IMR-90 (cell line): ENCODE measurements around the gene LYPD8. TPM values are rescaled to one million over a fixed set of nuclear protein-coding genes. Genes with fewer than 3 reads are reported as not detected.

ENCODE experiments used
- ATAC-seq: fragments of 200-7000 bp; cut with Tn5 transposase; 2 replicates; pipeline ENCODE4 v1.9.1; 2020; ENCODE audit warnings: low read depth, mild to moderate bottlenecking, moderate library complexity
- BruUV-seq: library from RNA; stranded (reverse); fragments of 400-500 nt; replicated peaks from 2 replicates; lab custom pipeline; 2021; lab: Mats Ljungman, UMichigan
- CTCF ChIA-PET: fragments of 300-600 bp; formaldehyde crosslinking; extraction: SDS; loops from one replicate; lab custom pipeline; 2021; ENCODE audit warnings: antibody characterized with exemption; lab: Yijun Ruan, JAX
- POLR2A ChIA-PET: fragments of 300-600 bp; sonication (Branson Sonifier 250); formaldehyde crosslinking; loops from one replicate; lab custom pipeline; 2022; ENCODE audit warnings: antibody characterized with exemption; ENCODE audit not compliant: unreplicated experiment; lab: Charles Lee
- DNase-seq: peaks from one replicate; pipeline ENCODE4 v3.0.0; 2013
- H2AFZ ChIP-seq: replicated peaks from 2 replicates; pipeline ENCODE3; 2013; ENCODE audit warnings: low read length, mild to moderate bottlenecking; ENCODE audit not compliant: poor library complexity
- H2AK5ac ChIP-seq: 2 replicates; pipeline ENCODE4 v1.6.1; 2013; ENCODE audit warnings: low read depth, low read length, inconsistent platforms
- H2AK9ac ChIP-seq: replicated peaks from 2 replicates; pipeline ENCODE3; 2013; ENCODE audit warnings: mild to moderate bottlenecking, low read depth, low read length, moderate library complexity; ENCODE audit not compliant: poor library complexity
- H2BK120ac ChIP-seq: 2 replicates; pipeline ENCODE4 v1.6.1; 2013; ENCODE audit warnings: low read depth, low read length, inconsistent platforms
- H2BK15ac ChIP-seq: 3 replicates; pipeline ENCODE4 v1.6.1; 2013; ENCODE audit warnings: low read depth, low read length, inconsistent platforms
- H2BK20ac ChIP-seq: 2 replicates; pipeline ENCODE4 v1.6.1; 2013; ENCODE audit warnings: low read depth, mild to moderate bottlenecking, inconsistent platforms, low read length, moderate library complexity
- H2BK5ac ChIP-seq: 2 replicates; pipeline ENCODE4 v1.6.1; 2013; ENCODE audit warnings: mild to moderate bottlenecking, low read depth, low read length, inconsistent platforms; ENCODE audit not compliant: poor library complexity, severe bottlenecking
- H3K14ac ChIP-seq: replicated peaks from 2 replicates; pipeline ENCODE4 v1.6.1; 2013; ENCODE audit warnings: low read depth, low read length, inconsistent platforms
- H3K18ac ChIP-seq: 2 replicates; pipeline ENCODE4 v1.6.1; 2013; ENCODE audit warnings: low read depth, low read length, control low read depth
- H3K23ac ChIP-seq: 2 replicates; pipeline ENCODE4 v1.6.1; 2013; ENCODE audit warnings: low read depth, low read length, inconsistent platforms
- H3K27ac ChIP-seq: 2 replicates; pipeline ENCODE4 v1.5.1; 2013; ENCODE audit warnings: mild to moderate bottlenecking, control low read depth, low read length; ENCODE audit not compliant: insufficient read depth
- H3K27me3 ChIP-seq: 2 replicates; pipeline ENCODE4 v1.6.1; 2013; ENCODE audit warnings: low read length; ENCODE audit not compliant: control insufficient read depth, insufficient read depth
- H3K36me3 ChIP-seq: 2 replicates; pipeline ENCODE4 v1.6.1; 2013; ENCODE audit warnings: low read length, mixed read lengths; ENCODE audit not compliant: control insufficient read depth, insufficient read depth
- H3K4ac ChIP-seq: 2 replicates; pipeline ENCODE4 v1.6.1; 2013; ENCODE audit warnings: low read depth, low read length, inconsistent platforms
- H3K4me1 ChIP-seq: 2 replicates; pipeline ENCODE4 v1.6.1; 2013; ENCODE audit warnings: low read length, mixed read lengths; ENCODE audit not compliant: control insufficient read depth, insufficient read depth
- H3K4me2 ChIP-seq: 2 replicates; pipeline ENCODE4 v1.6.1; 2013; ENCODE audit warnings: low read depth, mild to moderate bottlenecking, control low read depth, low read length, moderate library complexity
- H3K4me3 ChIP-seq: 2 replicates; pipeline ENCODE4 v1.5.1; 2013; ENCODE audit warnings: low read depth, mild to moderate bottlenecking, control low read depth, low read length, moderate library complexity; ENCODE audit not compliant: insufficient read depth
- H3K56ac ChIP-seq: 2 replicates; pipeline ENCODE4 v1.6.1; 2013; ENCODE audit warnings: low read length, inconsistent platforms; ENCODE audit not compliant: insufficient read depth; ENCODE audit errors: extremely low read depth
- H3K79me1 ChIP-seq, 2 experiments: 2 replicates each; pipeline ENCODE4 v1.6.1; 2013; ENCODE audit warnings: low read length in 2 of 2, inconsistent platforms in 1 of 2, low read depth in 1 of 2
- H3K9ac ChIP-seq: 2 replicates; pipeline ENCODE4 v1.6.1; 2013; ENCODE audit warnings: low read depth, low read length, control low read depth
- H3K9me1 ChIP-seq: 2 replicates; pipeline ENCODE4 v1.6.1; 2013; ENCODE audit warnings: low read length, inconsistent platforms; ENCODE audit not compliant: insufficient read depth
- H3K9me3 ChIP-seq: 2 replicates; pipeline ENCODE4 v1.6.1; 2013; ENCODE audit warnings: low read length; ENCODE audit not compliant: control insufficient read depth, insufficient read depth
- H4K20me1 ChIP-seq: 2 replicates; pipeline ENCODE4 v1.6.1; 2013; ENCODE audit warnings: low read length, inconsistent platforms; ENCODE audit not compliant: insufficient read depth
- H4K5ac ChIP-seq: 2 replicates; pipeline ENCODE4 v1.6.1; 2013; ENCODE audit warnings: mild to moderate bottlenecking, low read depth, low read length, control low read depth
- H4K8ac ChIP-seq, 2 experiments: 2 replicates each; pipeline ENCODE4 v1.6.1; 2013; ENCODE audit warnings: low read depth in 2 of 2, low read length in 2 of 2, control low read depth in 1 of 2, inconsistent platforms in 1 of 2
- H4K91ac ChIP-seq: 2 replicates; pipeline ENCODE4 v1.6.1; 2013; ENCODE audit warnings: low read depth, low read length, inconsistent platforms; ENCODE audit not compliant: insufficient read depth
- BHLHE40 ChIP-seq: fragments of 150-350 bp; IDR thresholded peaks from 2 replicates; pipeline ENCODE4 v1.6.1; 2016; ENCODE audit warnings: mild to moderate bottlenecking, low read depth, low read length
- CEBPB ChIP-seq: IDR thresholded peaks from 2 replicates; pipeline ENCODE4 v1.6.1; 2012; ENCODE audit warnings: low read depth, low read length, improper control_type of control experiment
- CHD1 ChIP-seq: IDR thresholded peaks from 2 replicates; pipeline ENCODE4 v1.6.1; 2012; ENCODE audit warnings: low read depth, low read length, improper control_type of control experiment
- FOS ChIP-seq: fragments of 150-350 bp; IDR thresholded peaks from 2 replicates; pipeline ENCODE4 v1.6.1; 2016; ENCODE audit warnings: low read depth, low read length
- MAFK ChIP-seq: IDR thresholded peaks from 2 replicates; pipeline ENCODE4 v1.6.1; 2012; ENCODE audit warnings: low read depth, low read length, improper control_type of control experiment
- MAZ ChIP-seq: IDR thresholded peaks from 2 replicates; pipeline ENCODE4 v1.6.1; 2012; ENCODE audit warnings: low read depth, mild to moderate bottlenecking, low read length, improper control_type of control experiment, moderate library complexity, borderline replicate concordance
- MXI1 ChIP-seq: IDR thresholded peaks from 2 replicates; pipeline ENCODE4 v1.6.1; 2012; ENCODE audit warnings: low read depth, mild to moderate bottlenecking, low read length, moderate library complexity, borderline replicate concordance
- NFE2L2 ChIP-seq: fragments of 150-350 bp; IDR thresholded peaks from 2 replicates; pipeline ENCODE4 v1.6.1; 2016; ENCODE audit warnings: low read depth, mild to moderate bottlenecking, low read length
- POLR2A ChIP-seq: IDR thresholded peaks from 2 replicates; pipeline ENCODE4 v1.6.1; 2012; ENCODE audit warnings: mild to moderate bottlenecking, low read depth, low read length
- RAD21 ChIP-seq: IDR thresholded peaks from 2 replicates; pipeline ENCODE4 v1.6.1; 2012; ENCODE audit warnings: low read length, improper control_type of control experiment
- RCOR1 ChIP-seq: IDR thresholded peaks from 2 replicates; pipeline ENCODE4 v1.6.1; 2012; ENCODE audit warnings: mild to moderate bottlenecking, low read length, improper control_type of control experiment; ENCODE audit not compliant: insufficient replicate concordance
- RFX5 ChIP-seq: IDR thresholded peaks from 2 replicates; pipeline ENCODE4 v1.8.0; 2012; ENCODE audit warnings: low read depth, mild to moderate bottlenecking, low read length, moderate library complexity
- SMC3 ChIP-seq: fragments of 150-350 bp; IDR thresholded peaks from 2 replicates; pipeline ENCODE4 v1.6.1; 2016; ENCODE audit warnings: low read depth, mild to moderate bottlenecking, antibody characterized with exemption, low read length, moderate library complexity
- WGBS, 2 experiments: methylation state at CpG; one replicate each; pipeline versions ENCODE4 v1.1.5 to v1.1.7; 2013; ENCODE audit warnings: missing lambda C conversion rate in 2 of 2; ENCODE audit not compliant: insufficient read length in 1 of 2; ENCODE audit errors: extremely low coverage in 2 of 2; 5-methylcytosine and 5-hydroxymethylcytosine counted together
- dilution Hi-C: fragments of 300-500 bp; cut with HindIII; formaldehyde crosslinking; loops from one replicate; pipeline ENCODE4 v1.14.3; 2018; ENCODE audit warnings: low sequenced_read_pairs; ENCODE audit not compliant: unreplicated experiment
- in situ Hi-C: fragments of 300-500 bp; cut with MboI; formaldehyde crosslinking; loops from 3 replicates; pipeline ENCODE4 v1.14.3; 2019; ENCODE audit warnings: low sequenced_read_pairs, inconsistent platforms, mixed read lengths
- intact Hi-C: fragments of 100-400 bp; cut with micrococcal nuclease; formaldehyde crosslinking; loops from 2 replicates; pipeline ENCODE4 v1.10.0; 2022
- polyA plus RNA-seq, 3 experiments: library from polyadenylated mRNA; depleted of rRNA; stranded (reverse); fragments of >200 nt; gene quantifications; 2 replicates each; pipeline ENCODE4 v1.2.3, GENCODE V29; 2012; ENCODE audit warnings: low replicate concordance in 1 of 3
- total RNA-seq: library from RNA; depleted of rRNA; stranded (reverse); fragments of >200 nt; gene quantifications from 2 replicates; pipeline ENCODE4 v1.2.3, GENCODE V29; 2012
- TF ChIP-seq, protein P1 (sequence below): conservative IDR thresholded peaks from 2 replicates; pipeline ENCODE4 v1.5.1; 2012; ENCODE audit warnings: mild to moderate bottlenecking, low read depth, low read length, improper control_type of control experiment
- TF ChIP-seq, protein P2 (sequence below): fragments of 150-350 bp; IDR thresholded peaks from 2 replicates; pipeline ENCODE4 v1.6.1; 2017; ENCODE audit warnings: mild to moderate bottlenecking, antibody characterized with exemption, low read length, low read depth
- TF ChIP-seq, protein P3 (sequence below): fragments of 150-350 bp; IDR thresholded peaks from 2 replicates; pipeline ENCODE4 v1.6.1; 2016; ENCODE audit warnings: low read depth, mild to moderate bottlenecking, low read length, moderate library complexity, borderline replicate concordance

Gene LYPD8
- total and polyA plus RNA-seq, 2 of the 4 experiments (the other 2 are of a cell fraction) = not detected

DNA sequence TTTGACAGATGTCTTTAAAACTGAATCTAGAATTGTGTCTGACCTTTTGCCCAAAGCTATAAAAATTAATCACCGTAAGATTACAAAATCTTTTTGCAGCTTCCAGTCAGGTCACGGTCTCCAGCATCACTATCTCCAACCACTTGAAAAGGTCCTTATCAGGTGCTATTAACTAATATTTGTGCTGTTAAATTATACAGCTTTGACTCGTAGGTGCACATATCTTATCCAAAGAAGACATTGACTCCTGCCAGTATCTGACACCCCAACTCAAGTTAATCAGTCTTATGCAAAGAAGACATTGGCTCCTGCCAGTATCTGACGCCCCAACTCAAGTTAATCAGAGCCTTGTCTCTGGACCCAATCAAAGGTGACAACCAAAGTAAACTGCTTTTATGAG is 19.9 kb upstream of the LYPD8 start:
- WGBS, 2 experiments = no CpG with 5 or more reads among the region's 4 CpGs
- CTCF ChIA-PET = no interaction called here

More for the DNA sequence above, 19.9 kb upstream of the LYPD8 start:
- no peaks in the 10 kb centered on the region for H4K20me1 ChIP-seq
- dilution Hi-C loops = no loop called here
- no peak overlapping the region for H4K8ac ChIP-seq
- H2BK5ac ChIP-seq = no peak overlapping the region
- no peak overlapping the region for H3K4me2 ChIP-seq
- no peaks in the 10 kb centered on the region for H3K4me1 ChIP-seq
- in situ Hi-C loops = no loop called here
- intact Hi-C loops = no loop called here
- H4K5ac ChIP-seq = no peak overlapping the region
- no peak overlapping the region for H2BK15ac ChIP-seq
- no TSS peak for BruUV-seq
- H4K91ac ChIP-seq = no peak overlapping the region
- H3K4ac ChIP-seq = no peak overlapping the region
- H3K23ac ChIP-seq = no peak overlapping the region
- H3K14ac ChIP-seq = no peak overlapping the region
- POLR2A ChIA-PET = no interaction called here
- TF ChIP-seq SMC3 (no peak), RAD21 (no peak), BHLHE40 (no peak), RFX5 (no peak), MXI1 (no peak), POLR2A (no peak), CEBPB (no peak), NFE2L2 (no peak), CHD1 (no peak), RCOR1 (no peak), FOS (no peak), MAFK (no peak), MAZ (no peak)
- TF ChIP-seq, protein P1, sequence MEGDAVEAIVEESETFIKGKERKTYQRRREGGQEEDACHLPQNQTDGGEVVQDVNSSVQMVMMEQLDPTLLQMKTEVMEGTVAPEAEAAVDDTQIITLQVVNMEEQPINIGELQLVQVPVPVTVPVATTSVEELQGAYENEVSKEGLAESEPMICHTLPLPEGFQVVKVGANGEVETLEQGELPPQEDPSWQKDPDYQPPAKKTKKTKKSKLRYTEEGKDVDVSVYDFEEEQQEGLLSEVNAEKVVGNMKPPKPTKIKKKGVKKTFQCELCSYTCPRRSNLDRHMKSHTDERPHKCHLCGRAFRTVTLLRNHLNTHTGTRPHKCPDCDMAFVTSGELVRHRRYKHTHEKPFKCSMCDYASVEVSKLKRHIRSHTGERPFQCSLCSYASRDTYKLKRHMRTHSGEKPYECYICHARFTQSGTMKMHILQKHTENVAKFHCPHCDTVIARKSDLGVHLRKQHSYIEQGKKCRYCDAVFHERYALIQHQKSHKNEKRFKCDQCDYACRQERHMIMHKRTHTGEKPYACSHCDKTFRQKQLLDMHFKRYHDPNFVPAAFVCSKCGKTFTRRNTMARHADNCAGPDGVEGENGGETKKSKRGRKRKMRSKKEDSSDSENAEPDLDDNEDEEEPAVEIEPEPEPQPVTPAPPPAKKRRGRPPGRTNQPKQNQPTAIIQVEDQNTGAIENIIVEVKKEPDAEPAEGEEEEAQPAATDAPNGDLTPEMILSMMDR = no peak
- TF ChIP-seq, protein P2, sequence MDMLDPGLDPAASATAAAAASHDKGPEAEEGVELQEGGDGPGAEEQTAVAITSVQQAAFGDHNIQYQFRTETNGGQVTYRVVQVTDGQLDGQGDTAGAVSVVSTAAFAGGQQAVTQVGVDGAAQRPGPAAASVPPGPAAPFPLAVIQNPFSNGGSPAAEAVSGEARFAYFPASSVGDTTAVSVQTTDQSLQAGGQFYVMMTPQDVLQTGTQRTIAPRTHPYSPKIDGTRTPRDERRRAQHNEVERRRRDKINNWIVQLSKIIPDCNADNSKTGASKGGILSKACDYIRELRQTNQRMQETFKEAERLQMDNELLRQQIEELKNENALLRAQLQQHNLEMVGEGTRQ = no peak
- TF ChIP-seq, protein P3, sequence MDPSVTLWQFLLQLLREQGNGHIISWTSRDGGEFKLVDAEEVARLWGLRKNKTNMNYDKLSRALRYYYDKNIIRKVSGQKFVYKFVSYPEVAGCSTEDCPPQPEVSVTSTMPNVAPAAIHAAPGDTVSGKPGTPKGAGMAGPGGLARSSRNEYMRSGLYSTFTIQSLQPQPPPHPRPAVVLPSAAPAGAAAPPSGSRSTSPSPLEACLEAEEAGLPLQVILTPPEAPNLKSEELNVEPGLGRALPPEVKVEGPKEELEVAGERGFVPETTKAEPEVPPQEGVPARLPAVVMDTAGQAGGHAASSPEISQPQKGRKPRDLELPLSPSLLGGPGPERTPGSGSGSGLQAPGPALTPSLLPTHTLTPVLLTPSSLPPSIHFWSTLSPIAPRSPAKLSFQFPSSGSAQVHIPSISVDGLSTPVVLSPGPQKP = no peak
- no peak overlapping the region for H2AK9ac ChIP-seq
- H3K79me1 ChIP-seq = no peaks in the 10 kb centered on the region
- ATAC-seq = no peak
- no peak overlapping the region for H3K18ac ChIP-seq
- H3K4me3 ChIP-seq = no peak overlapping the region
- no peak overlapping the region for H2BK20ac ChIP-seq
- no peak overlapping the region for H2AK5ac ChIP-seq
- H3K9me1 ChIP-seq = no peaks in the 10 kb centered on the region
- H2AFZ ChIP-seq = no peak overlapping the region
- H3K27me3 ChIP-seq = no peaks in the 10 kb centered on the region
- H3K56ac ChIP-seq = no peak overlapping the region
- no peak overlapping the region for H3K9ac ChIP-seq
- H2BK120ac ChIP-seq = no peak overlapping the region
- no peak overlapping the region for H3K27ac ChIP-seq
- peaks cover 4% of the 10 kb centered on the region; the same call in 1 of the 2 replicates for H3K9me3 ChIP-seq
- H3K36me3 ChIP-seq = no peaks in the 10 kb centered on the region
- no peak for DNase-seq
